Left renal pelvis (tissue), 4 donors: ENCODE measurements around the gene FBXO33. TPM values are rescaled to one million over a fixed set of nuclear protein-coding genes. Genes with fewer than 3 reads are reported as not detected.
A peak's percentile ranks its signal among the peaks of the same experiment; 100 is the strongest.
"Not testable (repeated sequence)": the region's sequence is repeated elsewhere in the genome, so short reads cannot be mapped to it uniquely, and the experiment has no call there.

Experiments
- DNase-seq, 4 donors: peaks; one replicate each; pipeline ENCODE4 v3.0.0-alpha.2; 2013; ENCODE audit warnings: low read depth in 4 of 4, low spot score in 3 of 4
- polyA plus RNA-seq, 4 donors: library from polyadenylated mRNA; unstranded; fragments of 120-200 nt; gene quantifications; one replicate each; pipeline ENCODE4 v1.2.1, GENCODE V29; 2013; ENCODE audit not compliant: insufficient read length in 4 of 4

Gene FBXO33
- polyA plus RNA-seq, 4 donors, result 11.0 to 14.8 (median 11.7) TPM

- peak in 1 of 4 donors; percentile 26 for DNase-seq
Measured at GRCh38 chr14:39381366-39381765, 50.9 kb downstream of the FBXO33 start.

- no peak for DNase-seq
Measured at GRCh38 chr14:39376667-39377403, 55.4 kb downstream of the FBXO33 start.

- DNase-seq, result no peak
Measured at GRCh38 chr14:39374851-39375250, 57.4 kb downstream of the FBXO33 start.

GRCh38 chr14:39372656-39373055 lies 59.6 kb downstream of the FBXO33 start:
- no peak for DNase-seq

GRCh38 chr14:39370415-39370814 lies 61.8 kb downstream of the FBXO33 start:
- no peak for DNase-seq

- no peak for DNase-seq
Measured at GRCh38 chr14:39369029-39369428, 63.2 kb downstream of the FBXO33 start.

GRCh38 chr14:39368261-39368959 lies 63.8 kb downstream of the FBXO33 start:
- DNase-seq, result peak; percentile 31 to 45 (median 38)

GRCh38 chr14:39367387-39367751 lies 64.9 kb downstream of the FBXO33 start:
- DNase-seq, result no peak

- DNase-seq, result no peak
Measured at GRCh38 chr14:39366460-39367386, 65.5 kb downstream of the FBXO33 start.

- DNase-seq, result no peak
Measured at GRCh38 chr14:39365354-39365753, 66.9 kb downstream of the FBXO33 start.

- DNase-seq, result no peak
Measured at GRCh38 chr14:39364509-39364908, 67.7 kb downstream of the FBXO33 start.

GRCh38 chr14:39361556-39361955 lies 70.7 kb downstream of the FBXO33 start:
- DNase-seq, result not testable (repeated sequence)

- DNase-seq, result no peak
Measured at GRCh38 chr14:39360316-39360715, 71.9 kb downstream of the FBXO33 start.

GRCh38 chr14:39359069-39359468 lies 73.2 kb downstream of the FBXO33 start:
- not testable (repeated sequence) for DNase-seq

- no peak for DNase-seq
Measured at GRCh38 chr14:39351708-39352107, 80.5 kb downstream of the FBXO33 start.

GRCh38 chr14:39350866-39351265 lies 81.4 kb downstream of the FBXO33 start:
- DNase-seq, result no peak

Other genes starting within 250 kb of the FBXO33 start
- gene MIA2, start 198.5 kb downstream of the FBXO33 start, polyA plus RNA-seq, result 10 to 100 TPM; 25.3 to 81.7 (median 71.5) TPM